NT2/D1 (cell line): ENCODE measurements around the gene NETO2.

ENCODE experiments used
- SUZ12 ChIP-seq: IDR thresholded peaks from 2 replicates; pipeline ENCODE4 v1.6.1; 2011; ENCODE audit not compliant: insufficient read length, insufficient read depth; ENCODE audit errors: extremely low read depth
- ZNF274 ChIP-seq: IDR thresholded peaks from 2 replicates; pipeline ENCODE4 v1.6.1; 2011; ENCODE audit warnings: mild to moderate bottlenecking, low read depth, low read length

GRCh38 chr16:47144559-47144877 lies 773 bp upstream of the NETO2 start:
- TF ChIP-seq SUZ12 = no peak
- no peak for TF ChIP-seq ZNF274
